NCI-H526 (cell line): ENCODE results near the gene ZNF497.
"Not testable (repeated sequence)": the region's sequence is repeated elsewhere in the genome, so short reads cannot be mapped to it uniquely, and the experiment has no call there.

Experiments
- DNase-seq, 2 experiments: peaks; one replicate each; lab custom pipeline; 2025; lab: John Stamatoyannopoulos, UW

Gene ZNF497

GRCh38 chr19:58348080-58348479 lies 14.5 kb downstream of the ZNF497 start:
- not testable (repeated sequence) for DNase-seq

- peak in 1 of 2 experiments; percentile 54 for DNase-seq
These were observed 15.3 kb downstream of the ZNF497 start for GRCh38 chr19:58346961-58347929.

- no peak for DNase-seq
These were observed 17.0 kb downstream of the ZNF497 start for GRCh38 chr19:58345558-58345957.

GRCh38 chr19:58338825-58339558 lies 23.6 kb downstream of the ZNF497 start:
- DNase-seq = peak in 1 of 2 experiments; percentile 22

- no peak for DNase-seq
These were observed 24.2 kb downstream of the ZNF497 start for GRCh38 chr19:58338336-58338735.

GRCh38 chr19:58336820-58337219 lies 25.7 kb downstream of the ZNF497 start:
- DNase-seq = no peak

- DNase-seq = no peak
These were observed 26.3 kb downstream of the ZNF497 start for GRCh38 chr19:58336216-58336615.

GRCh38 chr19:58335630-58336029 lies 26.9 kb downstream of the ZNF497 start:
- no peak for DNase-seq

GRCh38 chr19:58334691-58335249 lies 27.8 kb downstream of the ZNF497 start:
- DNase-seq = no peak

GRCh38 chr19:58332697-58333096 lies 29.9 kb downstream of the ZNF497 start:
- no peak for DNase-seq

GRCh38 chr19:58330458-58330857 lies 32.1 kb downstream of the ZNF497 start:
- DNase-seq = no peak

GRCh38 chr19:58328999-58329398 lies 33.6 kb downstream of the ZNF497 start:
- no peak for DNase-seq

- peak; percentile 91 to 97 for DNase-seq
These were observed 35.4 kb downstream of the ZNF497 start, which contains the start of gene ZSCAN22 for GRCh38 chr19:58326914-58327726. TSS of gene ZSCAN22 (plus strand) at chr19:58326994. CDS start at chr19:58334803, 7,809 bp downstream.

GRCh38 chr19:58326501-58326913 lies 36.0 kb downstream of the ZNF497 start:
- DNase-seq = no peak

GRCh38 chr19:58325311-58326022 lies 37.1 kb downstream of the ZNF497 start:
- DNase-seq = no peak

GRCh38 chr19:58319241-58319640 lies 43.3 kb downstream of the ZNF497 start:
- no peak for DNase-seq

- DNase-seq = no peak
These were observed 44.3 kb downstream of the ZNF497 start for GRCh38 chr19:58318297-58318696.

- DNase-seq = no peak
These were observed 45.0 kb downstream of the ZNF497 start for GRCh38 chr19:58317476-58318072.

- DNase-seq = no peak
These were observed 47.0 kb downstream of the ZNF497 start for GRCh38 chr19:58315580-58315979.

GRCh38 chr19:58311345-58311865 lies 51.1 kb downstream of the ZNF497 start:
- DNase-seq = no peak
